ENCODE data around the gene CALCOCO1.
"Not testable (repeated sequence)": the region's sequence is repeated elsewhere in the genome, so short reads cannot be mapped to it uniquely, and the experiment has no call there.

CALCOCO1 gene

DNA sequence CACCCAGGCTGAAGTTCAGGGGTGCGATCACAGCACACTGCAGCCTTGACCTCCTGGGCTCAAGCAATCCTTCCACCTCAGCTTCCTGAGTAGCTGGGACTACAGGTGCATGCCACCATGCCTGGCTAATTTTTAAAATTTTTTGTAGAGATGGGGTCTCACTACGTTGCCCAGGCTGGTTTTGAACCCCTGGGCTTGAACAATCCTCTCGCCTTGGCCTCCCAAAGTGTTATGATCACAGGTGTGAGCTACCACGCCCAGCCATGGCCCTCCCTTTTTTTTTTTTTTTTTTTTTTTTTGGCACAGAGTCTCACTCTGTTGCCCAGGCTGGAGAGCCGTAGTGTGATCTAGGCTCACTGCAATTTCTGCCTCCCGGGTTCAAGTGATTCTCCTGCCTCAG is 8.7 kb downstream of the CALCOCO1 start:
- not testable (repeated sequence) for H2AFZ ChIP-seq (ENCODE audit: low read length, unreplicated experiment); H3K4me3 ChIP-seq (ENCODE audit: low read depth, low read length); H3K27ac ChIP-seq (ENCODE audit: low read depth, low read length); H3K27me3 ChIP-seq (ENCODE audit: insufficient read depth, low read length); H3K4me1 ChIP-seq (ENCODE audit: control insufficient read depth, insufficient read depth, low read length, unreplicated experiment); H3K79me2 ChIP-seq (ENCODE audit: control insufficient read depth, insufficient read depth, low read length, unreplicated experiment); H3K36me3 ChIP-seq (ENCODE audit: insufficient read depth, low read length)

DNA sequence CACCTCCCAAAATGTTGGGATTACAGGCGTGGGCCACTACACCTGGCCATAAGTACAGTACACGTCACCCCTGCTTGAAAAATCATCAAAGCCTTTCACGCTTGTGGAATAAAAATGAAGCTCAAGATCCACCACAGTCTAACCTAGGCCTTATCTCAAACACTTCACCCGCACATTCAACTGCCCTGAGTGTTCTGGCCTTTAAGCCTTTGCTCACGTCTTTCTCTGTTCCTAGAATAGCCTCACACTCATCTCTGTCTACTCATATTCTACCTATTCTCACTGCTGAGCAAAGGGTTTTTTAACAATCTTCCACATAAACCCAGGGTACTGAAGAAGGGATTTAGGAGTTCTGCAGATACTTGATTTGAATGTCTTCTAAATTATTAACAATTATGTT is 9.9 kb downstream of the CALCOCO1 start:
- no peaks in the 10 kb centered on the region for H3K79me2 ChIP-seq (ENCODE audit: control insufficient read depth, insufficient read depth, low read length, unreplicated experiment)
- no peak overlapping the region for H3K4me3 ChIP-seq (ENCODE audit: low read depth, low read length)
- no peak overlapping the region for H2AFZ ChIP-seq (ENCODE audit: low read length, unreplicated experiment)
- H3K27me3 ChIP-seq (ENCODE audit: insufficient read depth, low read length), result no peaks in the 10 kb centered on the region
- H3K4me1 ChIP-seq (ENCODE audit: control insufficient read depth, insufficient read depth, low read length, unreplicated experiment), result no peaks in the 10 kb centered on the region
- H3K27ac ChIP-seq (ENCODE audit: low read depth, low read length), result no peak overlapping the region
- H3K36me3 ChIP-seq (ENCODE audit: insufficient read depth, low read length), result peaks cover 8% of the 10 kb centered on the region; the same call in 1 of the 2 replicates

DNA sequence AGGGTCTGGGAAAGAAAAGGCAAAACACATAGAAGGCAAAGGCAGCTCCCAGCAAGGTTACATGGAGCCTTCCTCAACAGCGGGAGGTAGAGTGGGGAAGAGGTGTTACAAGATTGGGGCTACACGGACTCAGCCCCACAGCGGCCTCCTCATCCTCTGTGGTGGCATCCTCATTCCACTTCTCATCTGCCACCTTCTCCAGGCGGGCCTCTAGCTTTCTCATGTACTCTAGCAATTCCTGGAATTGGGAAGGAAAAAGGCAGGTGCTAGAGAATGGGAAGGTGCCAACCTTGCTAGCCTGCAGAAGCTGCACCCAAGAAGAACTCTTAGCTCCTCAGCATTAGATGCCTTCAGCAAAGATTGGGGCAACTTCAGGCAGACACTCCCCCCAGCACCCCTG is 13.2 kb downstream of the CALCOCO1 start:
- Histone ChIP-seq H3K79me2 (ENCODE audit: control insufficient read depth, insufficient read depth, low read length, unreplicated experiment) (no peaks in the 10 kb centered on the region), H3K36me3 (ENCODE audit: insufficient read depth, low read length) (peaks cover 8% of the 10 kb centered on the region; the same call in 1 of the 2 replicates), H3K27me3 (ENCODE audit: insufficient read depth, low read length) (no peaks in the 10 kb centered on the region), H3K4me3 (ENCODE audit: low read depth, low read length) (no peak overlapping the region), H2AFZ (ENCODE audit: low read length, unreplicated experiment) (no peak overlapping the region), H3K27ac (ENCODE audit: low read depth, low read length) (no peak overlapping the region), H3K4me1 (ENCODE audit: control insufficient read depth, insufficient read depth, low read length, unreplicated experiment) (no peaks in the 10 kb centered on the region)

DNA sequence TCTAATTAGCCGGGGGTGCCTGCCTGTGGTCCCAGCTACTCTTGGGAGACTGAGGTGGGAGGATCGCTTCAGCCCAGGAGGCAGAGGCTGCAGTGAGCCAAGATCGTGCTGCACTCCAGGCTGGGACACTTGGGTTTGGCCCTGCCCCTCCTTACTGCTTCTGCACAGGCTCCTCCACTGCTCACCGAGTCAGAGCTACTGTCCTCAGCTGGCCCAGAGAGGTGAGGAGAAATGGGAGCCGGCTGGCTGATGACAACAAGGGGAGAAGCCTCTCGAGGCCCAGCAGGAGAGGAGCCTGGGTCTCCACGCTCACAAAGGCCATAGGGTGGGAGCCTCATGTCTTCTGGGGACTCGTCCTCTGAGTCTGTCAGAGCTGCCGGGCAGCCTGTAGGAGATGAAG is 13.7 kb downstream of the CALCOCO1 start:
- H2AFZ ChIP-seq (ENCODE audit: low read length, unreplicated experiment), result no peak overlapping the region
- H3K36me3 ChIP-seq (ENCODE audit: insufficient read depth, low read length), result peaks cover 8% of the 10 kb centered on the region; the same call in 1 of the 2 replicates
- H3K79me2 ChIP-seq (ENCODE audit: control insufficient read depth, insufficient read depth, low read length, unreplicated experiment), result no peaks in the 10 kb centered on the region
- H3K27ac ChIP-seq (ENCODE audit: low read depth, low read length), result no peak overlapping the region
- no peaks in the 10 kb centered on the region for H3K4me1 ChIP-seq (ENCODE audit: control insufficient read depth, insufficient read depth, low read length, unreplicated experiment)
- no peak overlapping the region for H3K4me3 ChIP-seq (ENCODE audit: low read depth, low read length)
- H3K27me3 ChIP-seq (ENCODE audit: insufficient read depth, low read length), result no peaks in the 10 kb centered on the region

DNA sequence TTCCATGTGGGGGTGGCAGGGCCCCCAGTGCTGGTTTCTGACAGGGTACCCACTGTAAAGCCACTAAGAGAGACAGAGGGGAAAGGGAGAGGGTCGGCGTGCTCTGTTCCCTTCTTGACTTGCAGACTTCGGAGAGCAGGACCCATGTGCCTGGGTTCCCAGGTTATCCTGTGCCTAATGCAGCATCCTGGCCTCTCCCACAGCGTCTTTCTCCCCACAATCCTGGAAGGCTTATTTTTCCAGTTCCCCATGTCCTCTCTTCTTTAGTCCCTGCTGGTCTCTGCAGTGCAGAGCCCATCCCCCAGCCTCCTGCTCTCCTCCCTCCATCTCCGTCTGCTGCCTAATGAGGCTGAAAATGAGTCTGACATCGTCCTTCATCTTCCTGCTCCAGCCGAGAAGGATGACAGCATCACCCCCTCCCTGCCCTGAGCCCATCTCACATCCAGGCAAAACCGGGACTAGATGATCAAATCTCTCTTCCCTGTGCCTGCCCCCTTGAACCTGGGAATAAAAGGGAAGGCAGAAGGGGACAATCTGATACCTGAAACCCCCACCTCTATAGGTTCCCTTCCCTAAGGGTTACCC is 15.1 kb downstream of the CALCOCO1 start:
- Histone ChIP-seq H3K27me3 (ENCODE audit: insufficient read depth, low read length) (no peaks in the 10 kb centered on the region), H3K4me3 (ENCODE audit: low read depth, low read length) (no peak overlapping the region), H3K4me1 (ENCODE audit: control insufficient read depth, insufficient read depth, low read length, unreplicated experiment) (no peaks in the 10 kb centered on the region), H3K36me3 (ENCODE audit: insufficient read depth, low read length) (peaks cover 8% of the 10 kb centered on the region; the same call in 1 of the 2 replicates), H2AFZ (ENCODE audit: low read length, unreplicated experiment) (no peak overlapping the region), H3K27ac (ENCODE audit: low read depth, low read length) (no peak overlapping the region), H3K79me2 (ENCODE audit: control insufficient read depth, insufficient read depth, low read length, unreplicated experiment) (no peaks in the 10 kb centered on the region)

DNA sequence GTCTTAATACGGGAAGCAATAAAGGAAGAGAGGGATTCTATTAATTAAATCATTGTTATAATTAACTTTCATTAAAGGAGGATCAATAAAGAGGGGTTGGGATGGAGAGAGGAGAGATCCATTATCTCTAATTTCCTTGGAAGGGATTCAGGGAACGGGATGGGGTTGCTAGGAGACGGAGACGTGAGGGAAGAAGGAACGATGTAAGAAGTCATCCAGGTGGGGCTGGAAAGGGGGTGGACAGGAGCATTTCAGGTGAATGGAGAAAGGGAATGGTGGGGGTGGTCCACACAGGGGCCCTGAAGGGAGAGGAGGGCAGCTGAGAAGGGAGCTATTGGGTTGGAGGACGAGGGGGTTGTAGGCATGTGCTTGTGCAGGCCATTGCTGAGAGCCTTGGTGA is 17.2 kb downstream of the CALCOCO1 start:
- Histone ChIP-seq H3K36me3 (ENCODE audit: insufficient read depth, low read length) (peaks cover 4% of the 10 kb centered on the region; the same call in 1 of the 2 replicates), H3K4me3 (ENCODE audit: low read depth, low read length) (no peak overlapping the region), H3K4me1 (ENCODE audit: control insufficient read depth, insufficient read depth, low read length, unreplicated experiment) (no peaks in the 10 kb centered on the region), H3K79me2 (ENCODE audit: control insufficient read depth, insufficient read depth, low read length, unreplicated experiment) (no peaks in the 10 kb centered on the region), H3K27me3 (ENCODE audit: insufficient read depth, low read length) (peaks cover 4% of the 10 kb centered on the region; the same call in 1 of the 2 replicates), H3K27ac (ENCODE audit: low read depth, low read length) (no peak overlapping the region), H2AFZ (ENCODE audit: low read length, unreplicated experiment) (no peak overlapping the region)

DNA sequence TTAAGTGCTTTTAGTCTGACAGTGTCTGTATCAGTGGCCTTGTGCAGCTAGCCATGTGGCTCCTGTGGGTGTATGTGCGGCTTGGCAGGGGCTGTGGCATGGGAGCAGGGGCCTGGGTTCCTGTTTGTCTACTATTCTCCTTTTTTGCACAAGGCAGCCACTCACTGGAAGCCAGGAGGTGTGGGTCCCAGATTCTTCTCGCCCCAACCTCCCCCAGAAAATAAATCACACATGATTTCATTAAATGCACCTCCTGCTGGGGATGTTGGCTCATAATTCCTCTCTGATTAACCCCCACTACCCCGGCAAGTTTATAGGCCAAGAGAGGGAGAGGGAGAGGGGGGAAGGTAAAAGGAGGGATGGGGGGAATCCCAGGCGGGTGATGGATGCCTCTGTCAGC is 17.6 kb downstream of the CALCOCO1 start:
- Histone ChIP-seq H2AFZ (ENCODE audit: low read length, unreplicated experiment) (no peak overlapping the region), H3K4me3 (ENCODE audit: low read depth, low read length) (no peak overlapping the region), H3K4me1 (ENCODE audit: control insufficient read depth, insufficient read depth, low read length, unreplicated experiment) (no peaks in the 10 kb centered on the region), H3K27ac (ENCODE audit: low read depth, low read length) (no peak overlapping the region), H3K79me2 (ENCODE audit: control insufficient read depth, insufficient read depth, low read length, unreplicated experiment) (no peaks in the 10 kb centered on the region), H3K27me3 (ENCODE audit: insufficient read depth, low read length) (peaks cover 5% of the 10 kb centered on the region), H3K36me3 (ENCODE audit: insufficient read depth, low read length) (peaks cover under 1% of the 10 kb centered on the region; the same call in 1 of the 2 replicates)

DNA sequence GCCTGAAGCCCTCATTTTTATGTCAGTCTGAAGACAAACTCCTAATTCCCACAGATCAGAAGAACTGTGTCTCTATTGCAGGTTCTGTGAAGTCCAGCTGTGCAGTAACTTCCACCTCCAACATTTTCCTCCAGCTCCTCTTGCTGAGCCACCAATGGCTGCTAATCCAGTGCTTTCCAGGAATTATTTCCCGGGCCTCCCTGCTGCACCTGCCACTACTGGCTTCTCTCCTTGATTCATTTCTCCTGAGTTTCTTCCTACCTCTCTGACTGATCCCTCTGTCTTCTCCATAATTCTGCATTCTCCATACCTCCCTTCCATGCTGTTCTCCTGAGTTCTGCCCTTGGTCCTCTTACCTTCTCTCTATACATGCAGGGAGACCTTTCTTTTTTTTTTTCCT is 21.2 kb downstream of the CALCOCO1 start:
- no peaks in the 10 kb centered on the region for H3K79me2 ChIP-seq (ENCODE audit: control insufficient read depth, insufficient read depth, low read length, unreplicated experiment)
- H3K4me1 ChIP-seq (ENCODE audit: control insufficient read depth, insufficient read depth, low read length, unreplicated experiment), result no peaks in the 10 kb centered on the region
- H3K27ac ChIP-seq (ENCODE audit: low read depth, low read length), result no peak overlapping the region
- H3K36me3 ChIP-seq (ENCODE audit: insufficient read depth, low read length), result no peaks in the 10 kb centered on the region
- no peak overlapping the region for H3K4me3 ChIP-seq (ENCODE audit: low read depth, low read length)
- H2AFZ ChIP-seq (ENCODE audit: low read length, unreplicated experiment), result no peak overlapping the region
- peaks cover 27% of the 10 kb centered on the region for H3K27me3 ChIP-seq (ENCODE audit: insufficient read depth, low read length)

DNA sequence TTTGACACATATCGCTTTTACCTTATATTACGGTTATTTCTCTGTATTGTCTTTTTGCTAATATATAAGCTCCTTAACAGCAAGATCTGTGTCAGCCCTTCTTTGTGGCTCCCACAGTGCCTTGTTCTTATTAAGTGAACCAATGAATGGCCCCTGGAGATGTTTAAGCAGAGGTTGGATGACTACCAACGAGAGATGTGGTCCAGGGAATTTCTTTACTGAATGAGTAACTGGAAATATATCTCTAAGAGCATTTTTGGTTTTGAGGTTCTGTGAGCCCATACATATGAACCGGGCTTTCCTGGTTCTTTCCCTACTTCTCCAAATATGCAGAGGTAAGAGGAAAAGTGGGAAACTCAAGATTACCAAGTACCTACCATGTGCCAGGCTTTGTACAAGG is 23.5 kb downstream of the CALCOCO1 start:
- H3K27ac ChIP-seq (ENCODE audit: low read depth, low read length), result no peak overlapping the region
- H2AFZ ChIP-seq (ENCODE audit: low read length, unreplicated experiment), result no peak overlapping the region
- H3K79me2 ChIP-seq (ENCODE audit: control insufficient read depth, insufficient read depth, low read length, unreplicated experiment), result no peaks in the 10 kb centered on the region
- peaks cover 49% of the 10 kb centered on the region for H3K27me3 ChIP-seq (ENCODE audit: insufficient read depth, low read length)
- no peaks in the 10 kb centered on the region for H3K4me1 ChIP-seq (ENCODE audit: control insufficient read depth, insufficient read depth, low read length, unreplicated experiment)
- no peak overlapping the region for H3K4me3 ChIP-seq (ENCODE audit: low read depth, low read length)
- H3K36me3 ChIP-seq (ENCODE audit: insufficient read depth, low read length), result no peaks in the 10 kb centered on the region

DNA sequence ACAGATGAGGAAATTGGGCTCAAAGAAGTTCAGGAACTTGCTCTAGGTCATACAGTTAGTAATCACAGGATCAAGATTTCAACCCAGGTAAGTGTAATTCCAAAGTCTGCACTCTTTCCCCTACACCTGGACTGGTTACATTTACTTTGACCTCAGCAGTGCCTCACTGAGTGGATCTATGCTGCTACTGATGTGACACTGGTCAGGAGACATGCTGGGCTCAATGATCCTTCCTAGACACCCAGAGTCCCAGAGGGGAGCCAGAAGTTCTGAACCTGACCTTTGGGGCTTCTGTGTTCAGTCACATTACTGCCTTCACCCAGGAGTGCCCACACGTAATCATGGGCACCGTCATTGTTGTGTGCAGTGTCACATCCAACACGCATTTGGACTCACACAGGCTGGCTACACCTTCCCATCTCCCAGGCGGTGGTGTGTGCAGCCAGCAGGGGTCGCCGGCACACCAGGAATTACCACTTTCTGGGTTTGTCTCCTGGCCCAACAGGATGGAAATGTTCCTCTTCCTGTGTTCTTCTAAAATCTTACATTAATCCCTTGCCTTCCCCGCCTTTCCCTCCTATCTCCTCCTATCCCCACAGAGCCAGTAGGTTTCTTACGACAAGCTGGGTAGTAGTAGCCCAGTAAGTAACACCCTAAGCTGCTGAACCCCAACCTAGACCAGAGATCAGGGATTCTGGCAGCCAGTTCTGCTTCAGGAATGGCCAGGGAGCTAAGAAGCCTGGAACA is 25.6 kb downstream of the CALCOCO1 start:
- Histone ChIP-seq H3K27me3 (ENCODE audit: insufficient read depth, low read length) (peaks cover 49% of the 10 kb centered on the region), H3K4me3 (ENCODE audit: low read depth, low read length) (no peak overlapping the region), H3K79me2 (ENCODE audit: control insufficient read depth, insufficient read depth, low read length, unreplicated experiment) (no peaks in the 10 kb centered on the region), H3K4me1 (ENCODE audit: control insufficient read depth, insufficient read depth, low read length, unreplicated experiment) (no peaks in the 10 kb centered on the region), H2AFZ (ENCODE audit: low read length, unreplicated experiment) (peak overlapping the region; percentile 20), H3K27ac (ENCODE audit: low read depth, low read length) (no peak overlapping the region), H3K36me3 (ENCODE audit: insufficient read depth, low read length) (no peaks in the 10 kb centered on the region)

DNA sequence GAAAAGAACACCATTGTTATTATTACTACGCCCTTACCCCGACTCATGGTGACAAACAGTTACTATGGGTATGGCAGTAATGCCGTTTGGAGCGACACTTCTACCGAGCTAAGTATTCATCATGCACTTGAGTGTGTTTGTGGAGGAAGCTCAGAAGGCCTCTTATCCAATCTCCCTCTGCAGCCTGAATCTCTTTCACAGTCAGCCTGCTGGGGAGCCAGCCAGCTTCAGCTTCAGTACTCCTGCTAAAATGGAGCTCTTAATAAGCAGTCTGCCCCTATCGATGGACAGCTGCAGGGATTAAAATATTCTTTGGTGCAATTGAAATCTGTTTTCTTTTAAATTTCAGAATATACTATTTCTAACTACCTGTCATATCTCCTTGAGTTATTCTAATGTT is 26.7 kb downstream of the CALCOCO1 start:
- H3K36me3 ChIP-seq (ENCODE audit: insufficient read depth, low read length), result no peaks in the 10 kb centered on the region
- no peaks in the 10 kb centered on the region for H3K4me1 ChIP-seq (ENCODE audit: control insufficient read depth, insufficient read depth, low read length, unreplicated experiment)
- H3K27ac ChIP-seq (ENCODE audit: low read depth, low read length), result no peak overlapping the region
- no peak overlapping the region for H3K4me3 ChIP-seq (ENCODE audit: low read depth, low read length)
- H3K27me3 ChIP-seq (ENCODE audit: insufficient read depth, low read length), result peaks cover 49% of the 10 kb centered on the region
- H2AFZ ChIP-seq (ENCODE audit: low read length, unreplicated experiment), result no peak overlapping the region
- H3K79me2 ChIP-seq (ENCODE audit: control insufficient read depth, insufficient read depth, low read length, unreplicated experiment), result no peaks in the 10 kb centered on the region
